Mammary epithelial cell (primary cell): ENCODE results near the gene TCEAL9.
"Not testable (repeated sequence)": the region's sequence is repeated elsewhere in the genome, so short reads cannot be mapped to it uniquely, and the experiment has no call there.

ENCODE experiments used
- CTCF ChIP-seq, 2 donors: IDR thresholded peaks in 1 of 2; conservative IDR thresholded peaks in 1 of 2; 2 replicates each; pipeline ENCODE4 v1.5.1; 2011 to 2012; ENCODE audit warnings: inconsistent platforms in 2 of 2, low read length in 2 of 2, mild to moderate bottlenecking in 2 of 2, control low read depth in 1 of 2, low read depth in 1 of 2; ENCODE audit not compliant: insufficient read depth in 1 of 2; ENCODE audit errors: extremely low read depth in 1 of 2
- EZH2 ChIP-seq: IDR thresholded peaks from 2 replicates; pipeline ENCODE4 v1.6.1; 2012; ENCODE audit warnings: low read length, inconsistent platforms, borderline replicate concordance

GRCh38 chrX:103359605-103360004 lies 3.3 kb downstream of the TCEAL9 start:
- TF ChIP-seq CTCF (conservative IDR thresholded peaks at IDR 0.05 in 1 of 2, IDR thresholded peaks at IDR 0.05 in 1 of 2; ENCODE audit: extremely low read depth in 1 of 2, insufficient read depth in 1 of 2, low read depth in 1 of 2, low read length in 2 of 2); EZH2: not testable (repeated sequence)
